ENCODE measurements around the gene MT1M. TPM values are rescaled to one million over a fixed set of nuclear protein-coding genes. Genes with fewer than 3 reads are reported as not detected.

MT1M gene
- total and polyA plus RNA-seq, 8 donors = 8.3 to 34.6 (median 14.6) TPM

GRCh38 chr16:56641166-56641565, 8.7 kb downstream of the MT1M start:
- intact Hi-C loops (cut with DNase I) = no loop called here
- DNase-seq (no peak), ATAC-seq (no peak), FAIRE-seq (no peak)
- Histone ChIP-seq H3K27me3 (no peaks in the 10 kb centered on the region), H3K4me3 (no peak overlapping the region), H3K27ac (no peak overlapping the region), H3K36me3 (no peaks in the 10 kb centered on the region), H3K4me1 (peaks cover 5 to 17% (median 8%) of the 10 kb centered on the region in 3 donors), H3K9me3 (no peaks in the 10 kb centered on the region)
- no peak for TF ChIP-seq CTCF (IDR thresholded peaks at IDR 0.05)
- 96 to 98% methylated on average over 2 of the region's 2 CpGs for WGBS, 2 donors

GRCh38 chr16:56643080-56643778, 10.8 kb downstream of the MT1M start:
- peak; percentile 95 to 97 (median 96) for ATAC-seq
- Histone ChIP-seq H3K9me3 (no peaks in the 10 kb centered on the region), H3K4me1 (peaks cover 5 to 17% (median 8%) of the 10 kb centered on the region in 3 donors), H3K36me3 (no peaks in the 10 kb centered on the region), H3K4me3 (peak overlapping the region; percentile 7 to 47 (median 30)), H3K27ac (peak overlapping the region; percentile 24 to 72 (median 46)), H3K27me3 (no peaks in the 10 kb centered on the region)
- 3 to 4% methylated on average over 38 to 42 of the region's 42 CpGs for WGBS, 2 donors
- peak; percentile 87 to 95 (median 88) for DNase-seq
- peak in 3 of 4 donors; percentile 21 to 45 (median 28) for TF ChIP-seq CTCF (IDR thresholded peaks at IDR 0.05)
- intact Hi-C loops (cut with DNase I) = no loop called here
- FAIRE-seq = no peak

GRCh38 chr16:56643833-56644232, 11.4 kb downstream of the MT1M start:
- intact Hi-C loops (cut with DNase I) = no loop called here
- DNase-seq (no peak), ATAC-seq (no peak), FAIRE-seq (no peak)
- Histone ChIP-seq H3K4me1 (peaks cover 4 to 13% (median 5%) of the 10 kb centered on the region in 3 donors), H3K36me3 (no peaks in the 10 kb centered on the region), H3K27ac (peak overlapping the region in 2 of 4 donors; percentile 49 to 72), H3K9me3 (no peaks in the 10 kb centered on the region), H3K27me3 (no peaks in the 10 kb centered on the region), H3K4me3 (peak overlapping the region in 2 of 4 donors; percentile 44 to 47)
- WGBS, 2 donors = 34 to 48% methylated on average over 5 of the region's 5 CpGs
- no peak for TF ChIP-seq CTCF (IDR thresholded peaks at IDR 0.05)

GRCh38 chr16:56645311-56645710, 12.9 kb downstream of the MT1M start:
- Histone ChIP-seq H3K27ac (no peak overlapping the region), H3K27me3 (no peaks in the 10 kb centered on the region), H3K4me1 (peaks cover 0 to 7% (median 5%) of the 10 kb centered on the region in 3 donors), H3K4me3 (no peak overlapping the region), H3K9me3 (no peaks in the 10 kb centered on the region), H3K36me3 (no peaks in the 10 kb centered on the region)
- WGBS, 2 donors = 92% methylated on average over 1 of the region's 1 CpG
- no peak for ATAC-seq
- intact Hi-C loops (cut with DNase I) = no loop called here
- no peak for FAIRE-seq
- TF ChIP-seq CTCF (IDR thresholded peaks at IDR 0.05) = no peak
- DNase-seq = no peak

DNA sequence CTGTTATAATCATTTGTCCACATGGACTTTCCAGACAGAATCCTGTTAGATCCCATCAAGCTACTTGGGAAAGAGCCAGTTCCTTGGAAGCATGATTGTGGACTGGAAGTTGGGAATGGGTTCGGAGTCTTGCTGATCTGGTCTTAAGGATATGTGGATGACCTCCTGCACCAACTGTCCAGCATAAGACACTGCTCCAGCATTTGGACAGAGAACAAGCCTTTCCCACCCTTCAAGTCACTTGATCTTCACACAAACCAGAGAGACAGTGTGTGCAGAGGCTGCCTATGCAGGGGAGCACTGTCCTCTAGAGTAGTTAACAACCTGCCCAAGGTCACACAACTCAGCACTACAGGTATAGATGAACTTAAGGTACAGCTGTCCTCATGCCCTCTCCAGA, 13.4 kb downstream of the MT1M start:
- FAIRE-seq (no peak), DNase-seq (no peak), ATAC-seq (no peak)
- WGBS, 2 donors = 0% methylated on average over 1 of the region's 1 CpG
- Histone ChIP-seq H3K4me1 (peaks cover 0 to 7% (median 5%) of the 10 kb centered on the region in 3 donors), H3K27ac (no peak overlapping the region), H3K9me3 (no peaks in the 10 kb centered on the region), H3K36me3 (no peaks in the 10 kb centered on the region), H3K4me3 (no peak overlapping the region), H3K27me3 (no peaks in the 10 kb centered on the region)
- intact Hi-C loops (cut with DNase I) = no loop called here
- no peak for TF ChIP-seq CTCF (IDR thresholded peaks at IDR 0.05)
